Hematopoietic multipotent progenitor cell (in vitro differentiated cells): ENCODE measurements around the gene KCTD15. TPM values are rescaled to one million over a fixed set of nuclear protein-coding genes. Genes with fewer than 3 reads are reported as not detected.

ENCODE experiments used
- DNase-seq, 3 donors: peaks; one replicate each; pipeline ENCODE4 v3.0.0-alpha.2; 2011 to 2015; ENCODE audit warnings: low read depth in 2 of 3, low spot score in 2 of 3
- total RNA-seq: library from RNA; depleted of rRNA; stranded (reverse); fragments of >200 nt; gene quantifications from one replicate; pipeline ENCODE4 v1.2.3, GENCODE V29; 2012

KCTD15 gene
- 67.6 TPM for total RNA-seq

- peak in 2 of 3 donors; percentile 52 to 63 for DNase-seq
Measured at GRCh38 chr19:33796164-33796875, at the start of gene KCTD15. TSS of gene KCTD15 (plus strand) at chr19:33796870. CDS start at chr19:33800455, 3,585 bp downstream.

GRCh38 chr19:33747273-33747672 is 49.4 kb upstream of the KCTD15 start:
- no peak for DNase-seq

- no peak for DNase-seq
Measured at GRCh38 chr19:33748231-33748630, 48.4 kb upstream of the KCTD15 start.

- DNase-seq, result no peak
Measured at GRCh38 chr19:33749016-33749415, 47.7 kb upstream of the KCTD15 start.

GRCh38 chr19:33749619-33750175 is 47.0 kb upstream of the KCTD15 start:
- DNase-seq, result no peak

GRCh38 chr19:33750587-33751435 is 45.9 kb upstream of the KCTD15 start:
- DNase-seq, result no peak

- DNase-seq, result no peak
Measured at GRCh38 chr19:33751436-33751770, 45.3 kb upstream of the KCTD15 start.

GRCh38 chr19:33752018-33752800 is 44.5 kb upstream of the KCTD15 start:
- DNase-seq, result no peak

- no peak for DNase-seq
Measured at GRCh38 chr19:33752945-33753344, 43.7 kb upstream of the KCTD15 start.

GRCh38 chr19:33754361-33754760 is 42.3 kb upstream of the KCTD15 start:
- no peak for DNase-seq

GRCh38 chr19:33755099-33756035 is 41.3 kb upstream of the KCTD15 start:
- DNase-seq, result no peak

GRCh38 chr19:33756177-33756576 is 40.5 kb upstream of the KCTD15 start:
- no peak for DNase-seq

GRCh38 chr19:33758541-33759013 is 38.1 kb upstream of the KCTD15 start:
- peak in 1 of 3 donors; percentile 11 for DNase-seq

GRCh38 chr19:33759356-33759755 is 37.3 kb upstream of the KCTD15 start:
- DNase-seq, result no peak

- DNase-seq, result no peak
Measured at GRCh38 chr19:33763633-33764371, 32.9 kb upstream of the KCTD15 start.

GRCh38 chr19:33766623-33767022 is 30.0 kb upstream of the KCTD15 start:
- DNase-seq, result no peak

- DNase-seq, result peak in 2 of 3 donors; percentile 62 to 78
Measured at GRCh38 chr19:33767898-33768413, 28.7 kb upstream of the KCTD15 start.

- DNase-seq, result no peak
Measured at GRCh38 chr19:33769208-33769607, 27.5 kb upstream of the KCTD15 start.

GRCh38 chr19:33770107-33770506 is 26.6 kb upstream of the KCTD15 start:
- no peak for DNase-seq
